ENCODE measurements around the gene CDK18. TPM values are rescaled to one million over a fixed set of nuclear protein-coding genes. Genes with fewer than 3 reads are reported as not detected.

CDK18 gene
- total and polyA plus RNA-seq, 4 donors: 2.4 to 3.7 (median 3.1) TPM

DNA sequence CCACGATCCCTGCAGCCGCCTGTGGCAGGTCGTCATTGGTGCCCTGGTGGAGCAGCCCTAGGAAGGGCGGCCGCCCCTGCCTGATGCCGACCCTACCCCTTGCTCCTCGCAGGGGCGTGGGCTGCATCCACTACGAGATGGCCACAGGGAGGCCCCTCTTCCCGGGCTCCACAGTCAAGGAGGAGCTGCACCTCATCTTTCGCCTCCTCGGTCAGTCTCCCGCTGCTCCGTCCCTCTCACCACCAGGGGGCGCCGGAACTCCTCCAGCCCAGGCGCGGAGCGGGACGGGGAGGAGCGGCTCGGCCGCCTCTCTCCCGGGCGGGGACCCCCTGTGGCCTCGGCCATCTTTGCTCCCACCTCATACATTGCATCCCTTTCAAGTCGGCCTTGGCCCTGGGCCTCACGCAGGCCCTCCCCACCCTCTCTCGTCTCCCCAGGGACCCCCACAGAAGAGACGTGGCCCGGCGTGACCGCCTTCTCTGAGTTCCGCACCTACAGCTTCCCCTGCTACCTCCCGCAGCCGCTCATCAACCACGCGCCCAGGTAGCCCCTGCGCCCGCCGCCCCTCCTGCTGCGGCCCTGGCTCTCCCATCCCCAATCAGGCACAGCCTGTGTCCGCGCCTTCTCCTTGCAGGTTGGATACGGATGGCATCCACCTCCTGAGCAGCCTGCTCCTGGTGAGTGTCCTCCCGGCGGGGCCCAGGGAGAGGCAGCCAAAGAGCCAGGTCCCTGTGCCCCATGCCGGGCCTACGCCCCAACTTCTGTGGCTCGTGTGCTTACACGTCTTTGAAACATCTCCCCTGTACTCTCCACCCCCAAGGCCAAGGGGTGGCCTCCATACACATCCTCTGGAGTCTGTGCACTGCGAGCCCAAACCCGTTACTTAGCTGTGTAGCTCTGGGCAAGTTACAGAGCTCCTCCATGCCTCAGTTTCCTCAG is 24.7 kb downstream of the CDK18 start:
- no peak overlapping the region for H3K4me3 ChIP-seq (ENCODE audit: low read depth in 1 of 3, low read length in 3 of 3)
- H3K9ac ChIP-seq (ENCODE audit: low read depth in 1 of 2, low read length in 2 of 2): no peak overlapping the region
- TF ChIP-seq RAD21 (IDR thresholded peaks at IDR 0.05): peak; percentile 73 to 81
- no peak for TF ChIP-seq FOXA1 (IDR thresholded peaks at IDR 0.05)
- TF ChIP-seq, protein P1, sequence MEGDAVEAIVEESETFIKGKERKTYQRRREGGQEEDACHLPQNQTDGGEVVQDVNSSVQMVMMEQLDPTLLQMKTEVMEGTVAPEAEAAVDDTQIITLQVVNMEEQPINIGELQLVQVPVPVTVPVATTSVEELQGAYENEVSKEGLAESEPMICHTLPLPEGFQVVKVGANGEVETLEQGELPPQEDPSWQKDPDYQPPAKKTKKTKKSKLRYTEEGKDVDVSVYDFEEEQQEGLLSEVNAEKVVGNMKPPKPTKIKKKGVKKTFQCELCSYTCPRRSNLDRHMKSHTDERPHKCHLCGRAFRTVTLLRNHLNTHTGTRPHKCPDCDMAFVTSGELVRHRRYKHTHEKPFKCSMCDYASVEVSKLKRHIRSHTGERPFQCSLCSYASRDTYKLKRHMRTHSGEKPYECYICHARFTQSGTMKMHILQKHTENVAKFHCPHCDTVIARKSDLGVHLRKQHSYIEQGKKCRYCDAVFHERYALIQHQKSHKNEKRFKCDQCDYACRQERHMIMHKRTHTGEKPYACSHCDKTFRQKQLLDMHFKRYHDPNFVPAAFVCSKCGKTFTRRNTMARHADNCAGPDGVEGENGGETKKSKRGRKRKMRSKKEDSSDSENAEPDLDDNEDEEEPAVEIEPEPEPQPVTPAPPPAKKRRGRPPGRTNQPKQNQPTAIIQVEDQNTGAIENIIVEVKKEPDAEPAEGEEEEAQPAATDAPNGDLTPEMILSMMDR (IDR thresholded peaks at IDR 0.05; ENCODE audit: low read depth, low read length, missing input control): peak; percentile 69

DNA sequence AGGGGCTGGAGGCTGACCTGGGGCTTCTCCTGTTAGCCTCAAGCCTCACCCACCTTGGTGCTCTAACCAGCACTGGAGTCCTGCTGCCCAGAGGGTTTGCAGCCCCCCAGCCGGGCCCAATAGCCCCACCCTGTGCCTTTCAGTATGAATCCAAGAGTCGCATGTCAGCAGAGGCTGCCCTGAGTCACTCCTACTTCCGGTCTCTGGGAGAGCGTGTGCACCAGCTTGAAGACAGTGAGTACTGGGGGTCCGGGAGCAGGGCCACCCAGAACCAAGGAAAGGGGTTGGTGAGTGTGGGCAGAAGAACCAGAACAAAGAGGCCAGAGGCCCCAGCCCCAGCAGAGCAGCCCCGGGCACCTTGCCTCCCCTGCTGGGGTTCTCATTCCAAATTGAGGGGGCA is 25.6 kb downstream of the CDK18 start:
- no peak overlapping the region for H3K9ac ChIP-seq (ENCODE audit: low read depth in 1 of 2, low read length in 2 of 2)
- no peaks in the 10 kb centered on the region for H3K27me3 ChIP-seq (ENCODE audit: control insufficient read depth in 4 of 4, insufficient read depth in 4 of 4, low read length in 3 of 4)
- H3K4me3 ChIP-seq (ENCODE audit: low read depth in 1 of 3, low read length in 3 of 3): no peak overlapping the region
- TF ChIP-seq FOXA2 (IDR thresholded peaks at IDR 0.05): no peak
- no peak for TF ChIP-seq GABPA (IDR thresholded peaks at IDR 0.05 in 1 of 2, conservative IDR thresholded peaks at IDR 0.05 in 1 of 2)
- TF ChIP-seq HNF4A (conservative IDR thresholded peaks at IDR 0.05): no peak
- TF ChIP-seq TAF1 (conservative IDR thresholded peaks at IDR 0.05): no peak
- no peak for TF ChIP-seq FOXA1 (IDR thresholded peaks at IDR 0.05)
- TF ChIP-seq, protein P2, sequence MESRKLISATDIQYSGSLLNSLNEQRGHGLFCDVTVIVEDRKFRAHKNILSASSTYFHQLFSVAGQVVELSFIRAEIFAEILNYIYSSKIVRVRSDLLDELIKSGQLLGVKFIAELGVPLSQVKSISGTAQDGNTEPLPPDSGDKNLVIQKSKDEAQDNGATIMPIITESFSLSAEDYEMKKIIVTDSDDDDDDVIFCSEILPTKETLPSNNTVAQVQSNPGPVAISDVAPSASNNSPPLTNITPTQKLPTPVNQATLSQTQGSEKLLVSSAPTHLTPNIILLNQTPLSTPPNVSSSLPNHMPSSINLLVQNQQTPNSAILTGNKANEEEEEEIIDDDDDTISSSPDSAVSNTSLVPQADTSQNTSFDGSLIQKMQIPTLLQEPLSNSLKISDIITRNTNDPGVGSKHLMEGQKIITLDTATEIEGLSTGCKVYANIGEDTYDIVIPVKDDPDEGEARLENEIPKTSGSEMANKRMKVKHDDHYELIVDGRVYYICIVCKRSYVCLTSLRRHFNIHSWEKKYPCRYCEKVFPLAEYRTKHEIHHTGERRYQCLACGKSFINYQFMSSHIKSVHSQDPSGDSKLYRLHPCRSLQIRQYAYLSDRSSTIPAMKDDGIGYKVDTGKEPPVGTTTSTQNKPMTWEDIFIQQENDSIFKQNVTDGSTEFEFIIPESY (IDR thresholded peaks at IDR 0.05): no peak
- TF ChIP-seq, protein P3, sequence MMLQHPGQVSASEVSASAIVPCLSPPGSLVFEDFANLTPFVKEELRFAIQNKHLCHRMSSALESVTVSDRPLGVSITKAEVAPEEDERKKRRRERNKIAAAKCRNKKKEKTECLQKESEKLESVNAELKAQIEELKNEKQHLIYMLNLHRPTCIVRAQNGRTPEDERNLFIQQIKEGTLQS (IDR thresholded peaks at IDR 0.05): no peak
- no peak for TF ChIP-seq HNF4G (IDR thresholded peaks at IDR 0.05)
- TF ChIP-seq, protein P1 (IDR thresholded peaks at IDR 0.05; ENCODE audit: low read depth, low read length, missing input control): no peak
- TF ChIP-seq REST (IDR thresholded peaks at IDR 0.05): no peak
- TF ChIP-seq YY1 (IDR thresholded peaks at IDR 0.05): no peak
- peaks cover 0 to 8% (median 5%) of the 10 kb centered on the region in 4 donors for H3K36me3 ChIP-seq (ENCODE audit: control insufficient read depth in 4 of 4, insufficient read depth in 3 of 4, low read depth in 1 of 4, low read length in 3 of 4)
- DNase-seq (ENCODE audit: low spot score): no peak
- H3K27ac ChIP-seq (ENCODE audit: low read depth in 1 of 2, low read length in 2 of 2): no peak overlapping the region
- WGBS: 64% methylated on average over 6 of the region's 6 CpGs
- H3K9me3 ChIP-seq (ENCODE audit: control insufficient read depth in 4 of 4, low read length in 3 of 4): no peaks in the 10 kb centered on the region
- H3K4me1 ChIP-seq (ENCODE audit: control insufficient read depth in 4 of 4, insufficient read depth in 4 of 4, low read length in 3 of 4): no peaks in the 10 kb centered on the region

More for the DNA sequence above, 24.7 kb downstream of the CDK18 start:
- no peaks in the 10 kb centered on the region for H3K27me3 ChIP-seq (ENCODE audit: control insufficient read depth in 4 of 4, insufficient read depth in 4 of 4, low read length in 3 of 4)
- no peaks in the 10 kb centered on the region for H3K9me3 ChIP-seq (ENCODE audit: control insufficient read depth in 4 of 4, low read length in 3 of 4)
- no peak overlapping the region for H3K27ac ChIP-seq (ENCODE audit: low read depth in 1 of 2, low read length in 2 of 2)
- WGBS: 49% methylated on average over 53 of the region's 53 CpGs
- DNase-seq (ENCODE audit: low spot score): peak; percentile 83
- no peaks in the 10 kb centered on the region for H3K4me1 ChIP-seq (ENCODE audit: control insufficient read depth in 4 of 4, insufficient read depth in 4 of 4, low read length in 3 of 4)
- peaks cover 0 to 8% (median 5%) of the 10 kb centered on the region in 4 donors for H3K36me3 ChIP-seq (ENCODE audit: control insufficient read depth in 4 of 4, insufficient read depth in 3 of 4, low read depth in 1 of 4, low read length in 3 of 4)
